ENCODE data around the gene OR1J2.

The OR1J2 gene

DNA sequence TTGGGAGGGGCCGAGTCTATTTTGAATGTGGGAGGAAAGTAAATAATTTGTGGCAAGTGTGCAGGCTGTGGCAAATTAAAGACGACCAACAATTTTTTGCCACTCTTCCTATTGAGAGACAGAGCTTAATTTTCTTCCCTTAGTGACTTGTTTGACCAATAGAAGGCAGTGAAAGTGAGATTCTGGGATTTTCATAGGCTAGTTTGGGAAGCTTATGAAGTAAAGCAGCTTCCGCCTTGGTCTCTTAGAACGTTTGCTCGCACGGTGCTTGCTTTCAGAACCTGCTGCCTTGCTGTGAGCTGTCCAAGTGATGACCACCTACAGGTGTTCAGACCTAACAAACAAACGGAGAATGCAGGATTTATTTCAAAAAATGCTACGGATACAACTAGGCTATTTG lies 35.6 kb downstream of the OR1J2 start:
- no peak for DNase-seq (ENCODE audit: low spot score)
- TF ChIP-seq, protein P1, sequence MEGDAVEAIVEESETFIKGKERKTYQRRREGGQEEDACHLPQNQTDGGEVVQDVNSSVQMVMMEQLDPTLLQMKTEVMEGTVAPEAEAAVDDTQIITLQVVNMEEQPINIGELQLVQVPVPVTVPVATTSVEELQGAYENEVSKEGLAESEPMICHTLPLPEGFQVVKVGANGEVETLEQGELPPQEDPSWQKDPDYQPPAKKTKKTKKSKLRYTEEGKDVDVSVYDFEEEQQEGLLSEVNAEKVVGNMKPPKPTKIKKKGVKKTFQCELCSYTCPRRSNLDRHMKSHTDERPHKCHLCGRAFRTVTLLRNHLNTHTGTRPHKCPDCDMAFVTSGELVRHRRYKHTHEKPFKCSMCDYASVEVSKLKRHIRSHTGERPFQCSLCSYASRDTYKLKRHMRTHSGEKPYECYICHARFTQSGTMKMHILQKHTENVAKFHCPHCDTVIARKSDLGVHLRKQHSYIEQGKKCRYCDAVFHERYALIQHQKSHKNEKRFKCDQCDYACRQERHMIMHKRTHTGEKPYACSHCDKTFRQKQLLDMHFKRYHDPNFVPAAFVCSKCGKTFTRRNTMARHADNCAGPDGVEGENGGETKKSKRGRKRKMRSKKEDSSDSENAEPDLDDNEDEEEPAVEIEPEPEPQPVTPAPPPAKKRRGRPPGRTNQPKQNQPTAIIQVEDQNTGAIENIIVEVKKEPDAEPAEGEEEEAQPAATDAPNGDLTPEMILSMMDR (IDR thresholded peaks at IDR 0.05; ENCODE audit: borderline replicate concordance, control extremely low read depth, extremely low read depth, insufficient read depth, missing control alignments): no peak
- in situ Hi-C loops (cut with MboI; ENCODE audit: low sequenced_read_pairs, unreplicated experiment): no loop called here

DNA sequence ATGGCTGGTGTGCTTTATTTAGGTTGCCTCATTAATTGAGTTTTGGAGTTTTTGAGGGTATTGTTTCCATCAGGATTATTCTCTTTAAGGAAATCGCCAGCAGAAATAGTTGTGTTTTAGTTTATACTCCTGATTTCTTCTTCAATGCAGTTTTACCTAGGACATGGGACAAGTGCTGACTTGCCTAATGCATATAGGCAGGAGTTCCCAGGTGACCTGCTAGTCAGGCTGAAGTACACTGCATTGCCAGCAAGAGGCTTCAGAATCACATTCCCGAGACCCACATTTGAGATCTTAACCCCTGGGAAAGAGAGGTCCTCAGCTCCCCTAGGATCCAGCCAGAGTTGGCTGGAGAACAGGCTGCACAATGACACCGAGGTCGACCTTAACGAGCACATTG lies 40.8 kb downstream of the OR1J2 start:
- no peak for DNase-seq (ENCODE audit: low spot score)
- in situ Hi-C loops (cut with MboI; ENCODE audit: low sequenced_read_pairs, unreplicated experiment): no loop called here
- TF ChIP-seq, protein P1 (IDR thresholded peaks at IDR 0.05; ENCODE audit: borderline replicate concordance, control extremely low read depth, extremely low read depth, insufficient read depth, missing control alignments): no peak

DNA sequence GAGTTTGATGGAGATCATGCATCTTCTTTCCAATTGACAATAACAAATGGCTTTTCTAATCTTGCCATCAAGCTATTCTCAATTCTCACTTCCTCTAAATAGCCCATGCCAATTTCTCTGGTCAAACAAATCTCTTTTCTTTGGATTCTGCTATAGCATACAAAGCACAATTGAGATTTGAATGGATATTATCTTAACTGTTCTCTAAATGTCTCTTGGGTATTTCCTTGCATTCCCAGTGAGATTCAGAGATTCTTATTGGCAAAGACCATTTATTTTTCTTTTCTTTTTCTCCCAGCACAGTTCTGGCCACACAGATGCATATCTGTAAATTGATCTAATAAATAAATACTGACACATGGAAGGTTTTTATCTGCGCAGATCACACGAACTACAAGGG lies 42.2 kb downstream of the OR1J2 start, which contains the start of gene OR1N2:
TSS of gene OR1N2 (plus strand) at position 301 of the 400 bp plus-strand sequence. CDS start 100 bp downstream, outside the sequence.
- in situ Hi-C loops (cut with MboI; ENCODE audit: low sequenced_read_pairs, unreplicated experiment): no loop called here
- no peak for DNase-seq (ENCODE audit: low spot score)
- TF ChIP-seq, protein P1 (IDR thresholded peaks at IDR 0.05; ENCODE audit: borderline replicate concordance, control extremely low read depth, extremely low read depth, insufficient read depth, missing control alignments): no peak
